Myocyte (in vitro differentiated cells): ENCODE data around the gene SEC22A. TPM values are rescaled to one million over a fixed set of nuclear protein-coding genes. Genes with fewer than 3 reads are reported as not detected.

Source experiments
- microRNA-seq: library from miRNA; unstranded; fragments of <30 nt; microRNA quantifications from one replicate; pipeline ENCODE4, GENCODE V29; 2016
- total RNA-seq: library from RNA; depleted of rRNA; stranded (reverse); fragments of >200 nt; gene quantifications from 2 replicates; pipeline ENCODE4 v1.2.3, GENCODE V29; 2014

SEC22A gene
- total RNA-seq, 1 donor from 2014 or later, result 25.1 TPM

Small RNAs within 50 kb of the gene (microRNA-seq; reads per million reads assigned to microRNA genes)
- not detected for gene MIR7110

Other genes with a start within 250 kb of the SEC22A start
- gene SEMA5B, start 174.2 kb upstream of the SEC22A start, total RNA-seq, result 0.08 and 0.94 TPM in 2 replicates
- gene PDIA5, start 134.9 kb upstream of the SEC22A start, total RNA-seq, result 11.3 and 11.8 TPM in 2 replicates
- gene ADCY5, start 247.1 kb downstream of the SEC22A start, total RNA-seq, result 0.10 and 0.13 TPM in 2 replicates